CD4-positive, alpha-beta T cell treated with Interleukin-6 at 100 ng/mL for 8 hours (primary cell): Measurements from ENCODE around the gene GPRC5D.

Source experiments
- DNase-seq: peaks from one replicate; pipeline ENCODE4 v3.0.0-alpha.2; 2020; ENCODE audit warnings: mixed read lengths, low spot score

The GPRC5D gene

DNA sequence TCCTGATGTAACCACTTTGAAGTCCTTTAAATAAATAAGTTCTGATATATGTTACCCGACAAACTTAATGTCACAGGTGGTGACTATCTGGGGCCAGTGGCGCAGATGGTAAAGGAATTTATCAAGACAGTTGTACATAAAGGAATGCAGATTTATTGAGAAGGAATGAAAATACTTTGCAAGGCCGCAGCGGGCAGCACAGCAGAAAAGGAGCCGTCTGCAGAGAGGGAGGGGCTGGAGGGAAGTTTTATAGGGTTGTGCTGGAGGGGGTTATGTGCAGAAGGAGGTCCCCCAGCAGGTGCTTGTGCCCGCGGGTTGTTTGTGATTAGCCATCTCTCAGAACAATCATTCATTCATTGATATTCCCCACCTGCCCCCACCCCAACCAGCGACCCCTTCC is 17.4 kb downstream of the GPRC5D start:
- DNase-seq: no peak

GRCh38 chr12:12933742-12934141 is 18.2 kb downstream of the GPRC5D start:
- DNase-seq: no peak

- DNase-seq: no peak
These were observed 21.2 kb downstream of the GPRC5D start for GRCh38 chr12:12930633-12931219.

- DNase-seq: no peak
These were observed 22.3 kb downstream of the GPRC5D start for GRCh38 chr12:12929696-12930095.

- peak; percentile 58 for DNase-seq
These were observed 24.5 kb downstream of the GPRC5D start for GRCh38 chr12:12927211-12928079.

- no peak for DNase-seq
These were observed 25.3 kb downstream of the GPRC5D start for GRCh38 chr12:12926571-12927071.

GRCh38 chr12:12925388-12925787 is 26.6 kb downstream of the GPRC5D start:
- DNase-seq: no peak

DNA sequence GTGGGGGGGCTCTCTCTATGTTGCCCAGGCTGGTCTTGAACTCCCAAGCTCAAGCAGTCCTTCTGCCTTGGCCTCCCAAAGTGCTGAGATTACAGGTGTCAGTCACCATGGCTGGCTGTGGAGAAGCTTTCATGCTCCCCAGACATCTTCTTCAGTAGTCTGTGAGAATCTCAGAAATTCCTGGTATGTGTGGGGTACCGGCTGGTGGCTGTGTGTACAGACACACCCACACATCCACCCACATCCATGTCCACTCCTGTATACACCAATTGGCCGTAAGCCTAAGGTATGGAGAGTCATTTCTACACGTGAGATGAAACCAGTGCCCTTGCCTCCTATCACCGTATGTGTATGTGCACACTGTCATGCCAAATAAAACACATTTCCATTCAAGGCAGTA is 27.8 kb downstream of the GPRC5D start:
- no peak for DNase-seq

DNA sequence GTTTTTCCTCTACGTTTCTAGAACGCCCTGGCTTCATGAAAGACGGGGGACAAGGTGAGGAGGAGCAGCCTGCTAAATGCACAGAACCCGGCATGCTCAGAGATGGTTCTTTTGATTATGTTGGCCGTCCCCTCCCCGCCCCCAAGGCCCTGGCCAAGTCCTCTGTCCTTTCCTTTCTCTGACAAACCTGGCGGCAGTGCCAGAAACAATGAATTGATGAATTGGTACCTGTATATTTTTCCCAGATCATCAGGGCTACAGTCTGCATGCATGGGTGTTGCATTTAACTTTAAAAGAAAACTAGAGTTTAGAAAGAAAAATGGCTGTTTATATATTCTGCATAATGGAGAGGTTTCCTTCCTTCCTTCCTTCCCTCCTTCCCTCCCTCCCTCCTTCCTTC is 29.0 kb downstream of the GPRC5D start:
- DNase-seq: no peak

- DNase-seq: no peak
These were observed 29.8 kb downstream of the GPRC5D start for GRCh38 chr12:12922191-12922616.

DNA sequence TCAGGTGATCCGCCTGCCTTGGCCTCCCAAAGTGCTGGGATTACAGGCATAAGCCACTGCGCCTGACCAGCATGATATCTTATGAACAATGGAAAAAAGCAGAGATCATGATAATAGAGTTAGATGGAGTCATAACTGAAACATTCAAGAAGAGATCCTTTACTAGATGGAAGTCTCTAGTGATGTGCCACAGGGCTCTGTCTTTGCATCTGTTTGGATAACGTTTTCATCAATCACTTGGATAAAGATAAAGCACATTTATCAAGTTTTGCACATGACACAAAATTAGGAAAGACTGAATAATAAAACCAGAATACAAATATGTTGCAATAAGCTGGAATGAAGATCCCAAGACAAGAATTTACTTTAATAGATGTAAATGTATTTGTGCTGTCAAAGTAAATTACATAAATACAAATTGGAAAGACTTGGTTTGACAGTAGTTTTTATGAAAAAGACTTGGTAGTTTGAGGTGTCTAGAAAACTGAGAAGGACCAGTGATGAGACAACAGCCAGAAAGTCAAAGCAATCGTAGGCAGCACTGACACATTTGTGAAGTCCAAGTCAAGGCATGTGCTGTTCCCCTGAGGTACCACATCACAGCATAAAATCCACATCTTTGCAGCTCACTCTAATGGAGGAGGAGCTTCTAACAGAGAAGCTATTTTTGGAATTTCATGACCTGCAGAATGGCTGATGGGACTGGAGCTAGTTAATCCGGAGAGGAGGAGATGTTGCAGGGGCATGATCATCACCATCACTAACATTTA is 32.1 kb downstream of the GPRC5D start:
- no peak for DNase-seq

DNA sequence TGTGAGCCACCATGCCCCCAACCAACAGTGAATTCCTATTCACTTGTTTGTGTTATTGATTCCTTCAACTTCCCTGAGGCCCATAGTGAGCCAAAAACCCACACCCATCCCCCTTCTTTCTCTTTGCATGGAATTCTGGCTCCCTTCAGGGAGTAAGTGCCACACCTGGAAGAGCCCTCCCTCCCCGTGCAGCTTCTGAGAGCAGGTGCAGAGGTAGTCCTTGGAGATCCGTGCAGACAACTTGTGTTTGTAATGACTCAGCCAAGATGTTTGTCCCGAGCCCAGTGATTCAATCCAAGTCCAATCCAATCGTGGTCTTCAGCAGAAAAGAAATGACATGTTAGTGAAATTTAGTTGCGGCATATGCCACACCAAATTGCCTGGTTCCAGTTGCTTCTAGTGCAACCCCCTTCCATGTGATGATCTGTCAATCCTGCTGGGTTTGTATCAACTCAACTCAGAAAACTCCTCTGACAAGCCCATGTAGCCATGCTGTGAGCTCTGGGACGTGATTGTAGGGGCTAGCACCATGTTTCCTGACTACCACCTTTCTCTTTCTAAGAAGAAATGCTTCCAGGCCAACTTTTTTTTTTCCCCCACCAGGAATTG is 33.1 kb downstream of the GPRC5D start:
- DNase-seq: no peak

DNA sequence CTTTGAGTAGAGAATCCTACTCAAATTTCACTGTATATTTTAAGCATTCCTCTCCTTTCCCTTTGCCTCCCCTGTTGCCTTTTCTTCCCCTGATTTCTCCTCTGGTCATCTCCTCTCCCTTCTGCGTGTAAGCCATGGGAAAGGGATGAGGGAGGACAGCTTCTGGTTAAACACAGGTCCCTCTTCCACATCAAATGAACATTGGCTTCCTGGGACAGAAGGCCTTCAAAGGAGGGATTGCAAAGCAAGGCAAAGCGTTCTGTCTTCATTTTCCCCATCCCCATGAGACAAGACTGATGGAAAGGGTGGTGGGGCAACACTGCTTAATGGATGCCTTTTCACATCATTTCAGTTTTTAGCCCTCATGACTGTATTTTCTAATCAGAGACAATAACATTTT is 34.5 kb downstream of the GPRC5D start:
- no peak for DNase-seq

DNA sequence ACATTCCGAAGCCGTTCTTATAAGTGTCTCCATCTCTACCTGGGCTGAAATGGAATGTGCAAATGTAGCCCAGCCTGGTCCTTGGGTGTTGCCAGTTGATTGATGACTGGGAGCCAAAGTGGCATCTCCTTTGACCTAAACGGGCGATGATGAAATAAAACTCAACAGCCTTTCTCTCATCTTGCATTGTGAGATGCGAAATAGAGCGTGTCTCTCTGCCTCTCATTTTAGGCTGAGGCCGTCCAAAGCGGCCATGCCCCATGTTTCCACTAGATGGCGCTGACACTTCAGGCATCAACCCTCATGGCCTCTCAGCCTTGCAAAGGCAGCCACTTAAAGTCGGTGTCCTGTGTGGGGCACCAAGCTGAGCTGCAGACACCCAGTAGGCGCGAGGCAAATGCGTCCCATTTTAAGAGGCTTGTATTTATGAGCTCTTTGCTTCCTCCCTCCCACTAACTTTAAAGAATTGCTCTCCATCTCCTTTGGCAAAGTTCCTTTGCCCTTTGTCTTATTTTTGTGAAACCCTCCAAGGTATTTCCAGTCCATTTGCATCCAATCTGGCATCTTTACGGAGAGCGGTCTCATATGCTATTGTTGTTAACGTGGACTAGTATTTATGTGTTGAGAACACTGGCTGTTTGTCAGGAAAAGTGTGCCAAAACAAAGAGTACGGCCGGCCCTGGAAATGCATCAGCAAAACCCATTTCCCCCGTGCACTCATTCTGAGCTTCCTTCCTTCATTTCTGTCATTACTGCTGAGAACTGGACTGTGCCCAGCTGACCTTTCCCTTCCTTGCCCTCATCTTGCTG is 35.6 kb downstream of the GPRC5D start:
- peak; percentile 84 for DNase-seq

DNA sequence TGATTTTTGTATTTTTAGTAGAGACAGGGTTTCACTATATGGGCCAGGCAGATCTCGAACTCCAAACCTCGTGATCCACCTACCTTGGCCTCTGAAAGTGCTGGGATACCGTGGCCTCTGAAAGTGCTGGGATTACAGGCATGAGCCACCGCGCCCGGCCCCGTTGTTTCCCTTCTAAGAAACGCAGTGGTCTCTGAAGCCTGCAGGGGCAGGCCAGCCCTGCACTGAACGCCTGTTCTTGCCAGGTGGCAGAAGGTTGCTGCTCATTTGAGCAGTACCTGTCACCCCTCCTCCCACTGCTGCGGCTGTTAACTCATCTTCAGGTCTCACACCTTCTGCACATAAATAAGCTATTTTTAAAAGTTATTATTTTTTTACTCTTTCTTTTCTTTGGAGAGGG is 36.3 kb downstream of the GPRC5D start:
- DNase-seq: no peak

- no peak for DNase-seq
These were observed 39.3 kb downstream of the GPRC5D start for GRCh38 chr12:12912711-12913110.

DNA sequence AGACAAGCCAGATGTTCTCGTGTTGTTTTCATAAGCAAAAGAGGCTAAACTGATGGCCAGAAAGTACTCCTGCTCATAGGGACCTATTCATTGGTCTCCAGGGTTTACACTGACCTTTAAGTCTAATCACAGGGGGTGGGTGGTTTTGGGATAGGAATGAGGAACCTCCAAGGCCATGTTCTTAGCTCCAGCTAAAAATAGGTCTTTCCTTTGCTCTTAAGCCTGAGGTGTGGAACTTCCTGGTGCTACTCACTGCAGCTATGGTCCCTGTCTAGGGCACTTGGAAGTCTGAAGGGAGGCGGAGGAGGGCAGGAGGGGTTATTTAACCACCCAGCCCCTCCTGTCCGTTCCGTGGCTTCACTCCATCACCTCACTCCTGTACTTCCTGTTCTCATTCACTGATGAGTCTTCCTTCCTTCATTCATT is 42.0 kb downstream of the GPRC5D start:
- no peak for DNase-seq

- DNase-seq: no peak
These were observed 42.6 kb downstream of the GPRC5D start for GRCh38 chr12:12909228-12909994.

- no peak for DNase-seq
These were observed 43.3 kb downstream of the GPRC5D start for GRCh38 chr12:12908711-12909110.

- DNase-seq: no peak
These were observed 43.7 kb downstream of the GPRC5D start for GRCh38 chr12:12908252-12908651.

DNA sequence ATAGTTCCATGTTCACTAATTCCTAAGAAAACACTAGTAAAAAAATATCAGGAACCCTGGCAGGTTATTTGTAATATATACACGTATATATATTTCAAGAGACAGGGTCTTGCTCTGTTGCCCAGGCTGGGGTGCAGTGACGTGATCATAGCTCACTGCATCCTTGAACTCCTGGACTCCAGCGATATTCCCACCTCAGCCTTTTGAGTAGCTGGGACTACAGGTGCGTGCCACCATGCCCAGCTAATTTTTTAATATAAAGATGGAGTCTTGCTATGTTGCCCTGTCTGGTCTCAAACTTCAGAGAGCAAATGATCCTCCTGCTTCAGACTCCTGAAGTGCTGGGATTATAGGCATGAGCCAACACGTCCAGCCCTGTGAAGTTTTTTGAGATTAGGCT is 44.4 kb downstream of the GPRC5D start:
- no peak for DNase-seq
